H9 (cell line): ENCODE data around the gene GPC3. TPM values are rescaled to one million over a fixed set of nuclear protein-coding genes. Genes with fewer than 3 reads are reported as not detected.

Source experiments
- DNase-seq: peaks from one replicate; pipeline ENCODE4 v3.0.0-alpha.2; 2017
- H2AFZ ChIP-seq: one replicate; pipeline ENCODE4 v1.6.1; 2013; ENCODE audit warnings: mild to moderate bottlenecking, low read length, control low read depth, moderate library complexity
- H2AK5ac ChIP-seq: 2 replicates; pipeline ENCODE4 v1.6.1; 2013; ENCODE audit warnings: low read length, control low read depth, mixed read lengths; ENCODE audit not compliant: insufficient read length
- H2BK120ac ChIP-seq: one replicate; pipeline ENCODE4 v1.6.1; 2013; ENCODE audit warnings: low read depth, mild to moderate bottlenecking, low read length, control low read depth, inconsistent platforms; ENCODE audit not compliant: poor library complexity, severe bottlenecking
- H2BK12ac ChIP-seq: 2 replicates; pipeline ENCODE4 v1.6.1; 2013; ENCODE audit warnings: low read length, control low read depth, mixed read lengths, low read depth; ENCODE audit not compliant: insufficient read length
- H2BK15ac ChIP-seq: 2 replicates; pipeline ENCODE4 v1.6.1; 2013; ENCODE audit warnings: low read depth, low read length, control low read depth
- H2BK20ac ChIP-seq: one replicate; pipeline ENCODE4 v1.6.1; 2013; ENCODE audit warnings: low read depth, mild to moderate bottlenecking, low read length, control low read depth, inconsistent platforms; ENCODE audit not compliant: poor library complexity, severe bottlenecking
- H2BK5ac ChIP-seq: 2 replicates; pipeline ENCODE4 v1.6.1; 2013; ENCODE audit warnings: low read length, control low read depth, mixed read lengths; ENCODE audit not compliant: insufficient read length
- H3K14ac ChIP-seq: 2 replicates; pipeline ENCODE4 v1.6.1; 2013; ENCODE audit warnings: low read length, control low read depth; ENCODE audit not compliant: insufficient read depth
- H3K18ac ChIP-seq: 2 replicates; pipeline ENCODE4 v1.6.1; 2013; ENCODE audit warnings: low read depth, mild to moderate bottlenecking, mixed read lengths, low read length, control low read depth; ENCODE audit not compliant: insufficient read length
- H3K23ac ChIP-seq: 2 replicates; pipeline ENCODE4 v1.6.1; 2013; ENCODE audit warnings: low read length, control low read depth, mixed read lengths, low read depth; ENCODE audit not compliant: insufficient read length
- H3K23me2 ChIP-seq: 2 replicates; pipeline ENCODE4 v1.6.1; 2013; ENCODE audit warnings: low read depth, mild to moderate bottlenecking, mixed read lengths, low read length, control low read depth; ENCODE audit not compliant: insufficient read length, poor library complexity, severe bottlenecking
- H3K27ac ChIP-seq: 2 replicates; pipeline ENCODE4 v1.5.1; 2013; ENCODE audit warnings: low read length, control low read depth, mixed read lengths, low read depth; ENCODE audit not compliant: insufficient read length
- H3K27me3 ChIP-seq: 2 replicates; pipeline ENCODE4 v1.6.1; 2013; ENCODE audit warnings: low read length, control low read depth, inconsistent platforms; ENCODE audit not compliant: insufficient read depth
- H3K4ac ChIP-seq: 2 replicates; pipeline ENCODE4 v1.6.1; 2013; ENCODE audit warnings: low read depth, mild to moderate bottlenecking, control low read depth, inconsistent platforms, low read length, moderate library complexity
- H3K4me1 ChIP-seq: 2 replicates; pipeline ENCODE4 v1.6.1; 2013; ENCODE audit warnings: low read length, control low read depth, inconsistent platforms; ENCODE audit not compliant: insufficient read depth
- H3K4me2 ChIP-seq: 2 replicates; pipeline ENCODE4 v1.6.1; 2013; ENCODE audit warnings: low read length, control low read depth, mixed read lengths; ENCODE audit not compliant: insufficient read length, insufficient read depth
- H3K56ac ChIP-seq: 2 replicates; pipeline ENCODE4 v1.6.1; 2013; ENCODE audit warnings: low read depth, mild to moderate bottlenecking, mixed read lengths, low read length, control low read depth; ENCODE audit not compliant: insufficient read length
- H3K79me1 ChIP-seq: 2 replicates; pipeline ENCODE4 v1.6.1; 2013; ENCODE audit warnings: low read depth, mild to moderate bottlenecking, moderate library complexity, low read length, control low read depth, inconsistent platforms; ENCODE audit not compliant: insufficient read depth, poor library complexity, severe bottlenecking
- H3K79me2 ChIP-seq: 2 replicates; pipeline ENCODE4 v1.6.1; 2013; ENCODE audit warnings: low read length, control low read depth, inconsistent platforms; ENCODE audit not compliant: insufficient read depth
- H3K9ac ChIP-seq: 2 replicates; pipeline ENCODE4 v1.6.1; 2013; ENCODE audit warnings: low read length, control low read depth, mixed read lengths; ENCODE audit not compliant: insufficient read length; ENCODE audit errors: extremely low read depth
- H3K9me3 ChIP-seq: one replicate; pipeline ENCODE4 v1.6.1; 2013; ENCODE audit warnings: low read depth, low read length, inconsistent platforms; ENCODE audit not compliant: control insufficient read depth
- H3T11ph ChIP-seq: one replicate; pipeline ENCODE4 v1.6.1; 2013; ENCODE audit warnings: mild to moderate bottlenecking, low read length, control low read depth, inconsistent platforms
- H4K20me1 ChIP-seq: one replicate; pipeline ENCODE4 v1.6.1; 2013; ENCODE audit not compliant: control insufficient read depth, insufficient read length, insufficient read depth
- H4K5ac ChIP-seq: 2 replicates; pipeline ENCODE4 v1.6.1; 2013; ENCODE audit warnings: low read depth, mild to moderate bottlenecking, mixed read lengths, low read length, control low read depth; ENCODE audit not compliant: insufficient read length
- H4K8ac ChIP-seq: replicated peaks from 2 replicates; pipeline ENCODE4 v1.6.1; 2013; ENCODE audit warnings: low read length, control low read depth, mixed read lengths, low read depth; ENCODE audit not compliant: insufficient read length
- H4K91ac ChIP-seq: 2 replicates; pipeline ENCODE4 v1.6.1; 2013; ENCODE audit warnings: low read depth, mild to moderate bottlenecking, moderate library complexity, mixed read lengths, low read length, control low read depth; ENCODE audit not compliant: insufficient read length
- H3K27ac Mint-ChIP-seq, 3 experiments: 2 replicates in 2 of 3; 3 replicates in 1 of 3; pipeline ENCODE4 v1.8.0; 2020 to 2021; ENCODE audit warnings: mixed read lengths in 3 of 3, mild to moderate bottlenecking in 1 of 3, moderate library complexity in 1 of 3
- H3K27me3 Mint-ChIP-seq: 2 replicates; pipeline ENCODE4 v1.8.0; 2021; ENCODE audit warnings: low read depth, mild to moderate bottlenecking, moderate library complexity, mixed read lengths
- H3K36me3 Mint-ChIP-seq, 3 experiments: 2 replicates in 2 of 3; 3 replicates in 1 of 3; pipeline ENCODE4 v1.8.0; 2020 to 2021; ENCODE audit warnings: low read depth in 3 of 3, mixed read lengths in 3 of 3; ENCODE audit not compliant: insufficient read depth in 1 of 3
- H3K4me1 Mint-ChIP-seq, 2 experiments: 2 replicates each; pipeline ENCODE4 v1.8.0; 2020; ENCODE audit warnings: mixed read lengths in 2 of 2
- H3K4me3 Mint-ChIP-seq, 2 experiments: 2 replicates in 1 of 2; 3 replicates in 1 of 2; pipeline ENCODE4 v1.8.0; 2020 to 2021; ENCODE audit warnings: mild to moderate bottlenecking in 2 of 2, mixed read lengths in 2 of 2, moderate library complexity in 1 of 2
- H3K9me3 Mint-ChIP-seq, 2 experiments: 2 replicates in 1 of 2; 3 replicates in 1 of 2; pipeline ENCODE4 v1.8.0; 2020; ENCODE audit warnings: mild to moderate bottlenecking in 2 of 2, mixed read lengths in 2 of 2, moderate library complexity in 1 of 2
- WGBS: extraction: QIAGEN DNeasy Blood & Tissue Kit; methylation state at CpG from one replicate; pipeline ENCODE4 v1.1.7; 2013; ENCODE audit warnings: missing lambda C conversion rate, low lambda C conversion rate, mixed read lengths; ENCODE audit not compliant: insufficient read length; ENCODE audit errors: extremely low coverage; 5-methylcytosine and 5-hydroxymethylcytosine counted together
- total RNA-seq: library from RNA; stranded (reverse); gene quantifications from 2 replicates; pipeline ENCODE4 v1.2.1, GENCODE V29; 2021
- TF ChIP-seq, protein P1 (sequence below): fragments of 200-600 bp; sonication (generic); conservative IDR thresholded peaks from 3 replicates; pipeline ENCODE4 v1.8.0; 2021; ENCODE audit warnings: antibody characterized with exemption, mild to moderate bottlenecking

Gene GPC3
- total RNA-seq, 1 experiment from 2014 or later = 108 TPM

DNA sequence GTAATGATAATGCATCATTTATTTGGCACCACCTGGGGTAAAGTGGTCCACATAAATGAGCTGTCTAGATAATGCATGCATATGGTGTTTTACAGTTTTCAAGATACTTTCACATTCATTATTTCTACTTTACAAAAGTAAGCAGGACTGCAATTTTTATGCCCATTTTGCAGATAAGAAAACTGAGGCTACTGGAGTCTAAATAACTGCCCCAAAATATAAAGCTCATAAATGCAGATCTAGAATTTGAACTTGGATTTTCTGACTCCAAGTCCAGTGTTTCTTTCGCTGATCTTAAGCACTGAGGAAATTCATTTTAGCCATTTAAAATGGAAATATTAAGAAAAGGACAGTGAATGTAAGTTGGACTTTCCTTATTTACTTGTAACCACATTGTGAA lies 36.5 kb downstream of the GPC3 start:
- DNase-seq = no peak
- Histone ChIP-seq H3K56ac (no peak overlapping the region), H2BK12ac (no peak overlapping the region), H3K27ac (no peak overlapping the region), H4K5ac (no peak overlapping the region), H3K4me1 (no peaks in the 10 kb centered on the region), H3K23me2 (no peaks in the 10 kb centered on the region), H3K4me2 (no peak overlapping the region), H4K91ac (no peak overlapping the region), H3K9ac (no peak overlapping the region), H3K9me3 (no peaks in the 10 kb centered on the region), H3K18ac (no peak overlapping the region), H2BK5ac (no peak overlapping the region), H4K20me1 (no peaks in the 10 kb centered on the region), H3K79me1 (no peaks in the 10 kb centered on the region), H2AFZ (no peak overlapping the region), H2AK5ac (no peak overlapping the region), H2BK20ac (no peak overlapping the region), H2BK15ac (no peak overlapping the region), H2BK120ac (no peak overlapping the region), H3K27me3 (no peaks in the 10 kb centered on the region), H3K79me2 (no peaks in the 10 kb centered on the region), H3K23ac (no peak overlapping the region), H3T11ph (no peak overlapping the region), H3K4ac (no peak overlapping the region), H4K8ac (no peak overlapping the region), H3K14ac (no peak overlapping the region)
- Mint-ChIP-seq H3K27me3 (no peaks in the 10 kb centered on the region), H3K36me3 (peaks cover 16 to 43% (median 17%) of the 10 kb centered on the region in 3 experiments), H3K4me3 (no peak overlapping the region), H3K4me1 (peaks cover 23 to 24% of the 10 kb centered on the region in 2 experiments), H3K9me3 (peaks cover under 1 to 4% of the 10 kb centered on the region in 2 experiments; a peak in 3 of 5 replicates), H3K27ac (no peak overlapping the region)
- TF ChIP-seq, protein P1, sequence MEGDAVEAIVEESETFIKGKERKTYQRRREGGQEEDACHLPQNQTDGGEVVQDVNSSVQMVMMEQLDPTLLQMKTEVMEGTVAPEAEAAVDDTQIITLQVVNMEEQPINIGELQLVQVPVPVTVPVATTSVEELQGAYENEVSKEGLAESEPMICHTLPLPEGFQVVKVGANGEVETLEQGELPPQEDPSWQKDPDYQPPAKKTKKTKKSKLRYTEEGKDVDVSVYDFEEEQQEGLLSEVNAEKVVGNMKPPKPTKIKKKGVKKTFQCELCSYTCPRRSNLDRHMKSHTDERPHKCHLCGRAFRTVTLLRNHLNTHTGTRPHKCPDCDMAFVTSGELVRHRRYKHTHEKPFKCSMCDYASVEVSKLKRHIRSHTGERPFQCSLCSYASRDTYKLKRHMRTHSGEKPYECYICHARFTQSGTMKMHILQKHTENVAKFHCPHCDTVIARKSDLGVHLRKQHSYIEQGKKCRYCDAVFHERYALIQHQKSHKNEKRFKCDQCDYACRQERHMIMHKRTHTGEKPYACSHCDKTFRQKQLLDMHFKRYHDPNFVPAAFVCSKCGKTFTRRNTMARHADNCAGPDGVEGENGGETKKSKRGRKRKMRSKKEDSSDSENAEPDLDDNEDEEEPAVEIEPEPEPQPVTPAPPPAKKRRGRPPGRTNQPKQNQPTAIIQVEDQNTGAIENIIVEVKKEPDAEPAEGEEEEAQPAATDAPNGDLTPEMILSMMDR = no peak
- no CpG with 5 or more reads among the region's 1 CpG for WGBS
